ENCODE data around the gene BMP6.
"Not testable (repeated sequence)": the region's sequence is repeated elsewhere in the genome, so short reads cannot be mapped to it uniquely, and the experiment has no call there.

BMP6 gene

DNA sequence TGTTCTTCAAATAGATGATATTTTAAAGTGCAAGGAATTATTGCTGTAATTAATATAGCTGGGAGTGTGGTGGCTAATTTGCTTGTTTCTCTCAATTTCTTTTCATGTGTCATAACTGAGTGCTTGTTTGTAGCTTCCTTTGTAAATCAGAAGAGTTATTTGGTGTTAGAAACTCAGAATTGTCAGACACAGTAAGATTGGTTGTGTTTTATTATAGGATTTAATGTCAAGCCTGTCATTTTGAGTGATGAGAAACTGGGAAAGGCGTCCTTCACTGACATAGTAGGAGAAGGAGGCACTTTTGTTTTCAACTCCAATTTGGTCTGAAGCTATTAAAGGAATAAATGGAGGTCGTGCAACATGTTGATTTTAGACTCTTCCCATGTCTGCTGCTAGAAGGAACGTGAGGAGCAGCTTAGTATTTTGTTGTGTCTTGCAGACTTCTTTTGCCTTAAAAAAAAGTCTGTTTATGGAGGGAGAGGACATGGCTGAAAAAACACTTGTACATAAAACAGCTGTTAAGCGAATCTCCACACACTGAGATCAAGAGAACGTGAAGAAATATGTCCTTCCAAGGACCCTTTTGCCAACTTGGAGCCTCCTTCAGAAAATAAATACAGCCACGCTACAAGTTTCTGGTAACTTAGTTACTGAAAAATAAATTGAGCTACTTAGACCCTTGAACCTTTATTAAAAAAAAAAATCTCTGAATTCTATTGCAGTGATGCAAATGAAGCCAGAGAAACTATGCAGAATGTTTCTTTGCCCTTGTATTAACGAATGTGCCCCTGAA, 59.5 kb downstream of the BMP6 start:
- in situ Hi-C loops (cut with HindIII; ENCODE audit: low sequenced_read_pairs): no loop called here

DNA sequence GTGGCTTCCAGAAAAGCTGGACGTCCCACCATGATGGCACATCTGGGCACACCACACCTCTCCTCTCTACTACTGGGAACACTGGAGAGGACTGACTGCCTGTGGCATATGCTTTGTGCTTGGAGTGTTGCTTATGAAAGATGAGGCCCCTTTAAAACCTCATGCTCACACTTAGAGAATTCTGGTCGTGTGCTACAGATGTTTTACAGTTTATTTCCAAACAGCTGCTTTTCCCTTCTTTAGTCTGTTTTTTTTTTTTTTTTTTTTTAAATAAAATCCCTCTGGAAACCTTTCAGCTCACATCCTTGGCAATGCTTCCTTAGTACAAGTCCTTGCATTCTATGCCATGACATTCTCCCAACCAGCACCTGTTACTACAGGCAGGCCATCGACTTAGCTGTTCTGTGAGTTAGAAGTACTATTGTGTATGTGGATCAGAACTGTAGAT, 60.3 kb downstream of the BMP6 start:
- in situ Hi-C loops (cut with HindIII; ENCODE audit: low sequenced_read_pairs): no loop called here

DNA sequence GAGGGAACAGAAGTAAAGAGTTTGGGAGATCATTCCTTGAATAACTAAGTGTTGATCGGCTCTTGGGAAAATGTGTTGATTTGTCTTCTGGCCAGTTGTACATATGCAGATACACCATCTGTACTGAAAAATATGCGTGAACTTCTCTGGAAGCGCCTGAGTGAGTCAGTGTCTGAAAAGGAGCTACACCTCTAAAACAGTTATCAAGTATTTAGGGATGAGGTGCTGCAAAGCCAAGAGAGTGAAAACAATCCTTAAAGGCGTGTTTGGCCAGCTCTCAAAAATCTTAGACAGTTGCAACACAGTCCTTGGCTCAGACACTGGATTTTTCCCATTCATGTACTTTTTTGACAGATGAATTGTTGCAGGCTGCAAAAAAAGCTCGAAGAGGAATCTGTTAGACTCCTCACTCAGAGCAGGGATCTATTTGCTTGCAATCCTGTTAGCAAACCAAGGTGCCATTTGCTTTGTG, 61.3 kb downstream of the BMP6 start:
- in situ Hi-C loops (cut with HindIII; ENCODE audit: low sequenced_read_pairs): no loop called here

DNA sequence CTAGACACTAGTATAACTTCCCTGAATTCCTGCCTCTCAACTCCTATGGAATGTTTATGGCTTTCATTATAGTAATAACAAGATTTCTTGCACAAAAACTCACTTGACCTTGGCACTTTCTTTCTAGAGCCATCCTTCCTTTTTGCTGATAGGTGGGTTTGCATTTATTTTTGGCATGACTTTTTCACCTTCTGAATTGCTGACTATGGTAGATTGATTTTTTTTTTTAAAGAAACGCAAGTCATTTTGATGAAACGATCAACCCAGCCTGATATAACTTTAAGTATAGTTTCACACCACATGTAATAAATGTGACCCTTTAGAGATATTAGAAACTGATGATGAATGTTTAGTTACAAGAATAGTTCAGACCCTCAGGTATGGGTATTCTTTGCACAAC, 61.8 kb downstream of the BMP6 start:
- in situ Hi-C loops (cut with HindIII; ENCODE audit: low sequenced_read_pairs): no loop called here

DNA sequence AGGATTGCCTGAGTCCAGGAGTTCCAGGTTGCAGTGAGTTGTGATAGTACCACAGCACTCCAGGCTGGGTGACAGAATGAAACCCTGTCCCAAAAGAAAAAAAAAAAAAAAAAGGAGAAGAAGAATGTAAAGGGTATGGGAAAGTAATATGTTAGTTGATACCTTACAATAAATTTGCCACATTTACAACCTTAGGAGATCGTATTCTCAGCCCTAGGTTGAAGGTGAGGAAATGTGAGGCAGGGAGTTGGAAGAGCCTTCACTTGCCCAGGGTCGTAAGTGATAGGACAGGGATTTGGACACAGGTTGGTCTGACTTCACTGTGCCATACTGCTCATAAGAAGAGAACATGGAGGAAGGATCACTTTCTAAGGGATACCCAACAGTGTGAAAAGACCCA, 68.6 kb downstream of the BMP6 start:
- in situ Hi-C loops (cut with HindIII; ENCODE audit: low sequenced_read_pairs): no loop called here

DNA sequence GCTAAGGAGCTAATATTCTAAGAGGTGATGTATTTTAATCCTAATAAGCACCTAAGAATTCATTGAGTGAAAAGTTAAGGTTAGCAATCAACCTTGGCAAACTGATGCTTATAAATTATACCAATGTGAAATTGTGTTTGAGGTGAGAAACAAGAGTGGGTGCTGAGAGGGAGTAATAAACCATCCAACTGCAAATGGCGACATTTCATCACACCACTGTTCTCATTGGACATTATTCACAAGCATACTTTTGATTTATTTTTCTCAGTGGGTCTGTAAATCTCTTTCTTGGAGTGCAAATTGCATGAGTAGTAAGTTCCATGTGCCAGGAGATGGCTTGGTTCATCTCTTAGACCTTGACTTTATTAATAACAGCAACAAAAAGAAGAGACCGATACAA, 71.5 kb downstream of the BMP6 start:
- in situ Hi-C loops (cut with HindIII; ENCODE audit: low sequenced_read_pairs): no loop called here

DNA sequence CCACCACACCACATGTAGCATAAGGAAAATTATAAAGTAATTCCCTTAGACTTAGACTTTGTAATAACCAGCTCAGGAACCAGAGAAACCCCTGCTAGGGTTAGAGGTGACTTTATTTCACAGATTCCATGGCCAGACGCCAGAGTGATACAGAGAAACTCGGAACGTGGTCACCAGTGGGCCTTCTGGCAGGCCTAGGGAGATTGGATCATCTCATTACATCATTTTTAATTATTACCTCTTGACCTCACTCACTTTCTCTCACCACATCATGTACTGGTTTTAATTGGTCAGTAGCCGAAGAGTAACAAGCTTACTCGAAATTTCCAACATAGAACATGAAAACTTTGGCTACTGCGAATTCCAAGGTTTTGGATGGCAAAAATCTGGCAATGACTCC, 72.9 kb downstream of the BMP6 start:
- in situ Hi-C loops (cut with HindIII; ENCODE audit: low sequenced_read_pairs): no loop called here

DNA sequence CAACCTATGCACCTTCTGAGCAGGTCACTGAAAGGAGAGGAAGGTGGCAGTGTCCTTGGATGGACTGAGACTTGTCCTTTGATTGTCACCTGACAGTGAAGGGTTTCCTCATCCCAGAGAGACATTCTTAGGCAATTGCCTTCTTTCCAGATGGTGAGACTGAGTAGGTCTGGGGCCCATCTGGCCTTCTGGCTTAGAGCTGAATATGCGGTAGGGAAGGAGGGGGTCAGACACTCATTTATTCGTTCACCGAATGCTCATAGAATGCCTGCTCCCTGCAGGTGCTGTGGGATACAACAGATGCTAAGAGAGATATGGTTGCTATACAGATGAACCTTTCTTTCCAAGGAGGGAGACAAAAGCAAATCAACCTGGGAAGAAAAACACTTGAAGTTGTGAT, 76.8 kb downstream of the BMP6 start:
- in situ Hi-C loops (cut with HindIII; ENCODE audit: low sequenced_read_pairs): no loop called here

DNA sequence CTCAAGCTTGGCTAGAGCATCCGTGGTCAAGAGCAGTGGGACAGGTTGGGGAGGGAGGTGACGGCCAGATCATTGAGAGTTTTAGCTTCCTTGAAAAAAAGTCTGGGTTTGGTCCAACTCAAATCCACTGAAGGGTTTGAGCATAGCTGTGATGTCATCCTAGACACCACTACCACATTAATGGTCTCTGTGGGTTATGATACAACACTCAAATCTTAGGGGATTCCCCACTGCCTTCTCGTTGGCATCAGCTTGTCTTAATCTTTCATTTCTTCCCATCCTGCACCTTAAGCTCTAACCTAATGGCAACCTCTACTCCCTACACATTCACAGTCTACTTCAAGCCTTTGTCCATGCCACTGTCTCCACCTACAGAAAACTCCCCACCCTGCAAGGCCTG, 77.3 kb downstream of the BMP6 start:
- in situ Hi-C loops (cut with HindIII; ENCODE audit: low sequenced_read_pairs): no loop called here

DNA sequence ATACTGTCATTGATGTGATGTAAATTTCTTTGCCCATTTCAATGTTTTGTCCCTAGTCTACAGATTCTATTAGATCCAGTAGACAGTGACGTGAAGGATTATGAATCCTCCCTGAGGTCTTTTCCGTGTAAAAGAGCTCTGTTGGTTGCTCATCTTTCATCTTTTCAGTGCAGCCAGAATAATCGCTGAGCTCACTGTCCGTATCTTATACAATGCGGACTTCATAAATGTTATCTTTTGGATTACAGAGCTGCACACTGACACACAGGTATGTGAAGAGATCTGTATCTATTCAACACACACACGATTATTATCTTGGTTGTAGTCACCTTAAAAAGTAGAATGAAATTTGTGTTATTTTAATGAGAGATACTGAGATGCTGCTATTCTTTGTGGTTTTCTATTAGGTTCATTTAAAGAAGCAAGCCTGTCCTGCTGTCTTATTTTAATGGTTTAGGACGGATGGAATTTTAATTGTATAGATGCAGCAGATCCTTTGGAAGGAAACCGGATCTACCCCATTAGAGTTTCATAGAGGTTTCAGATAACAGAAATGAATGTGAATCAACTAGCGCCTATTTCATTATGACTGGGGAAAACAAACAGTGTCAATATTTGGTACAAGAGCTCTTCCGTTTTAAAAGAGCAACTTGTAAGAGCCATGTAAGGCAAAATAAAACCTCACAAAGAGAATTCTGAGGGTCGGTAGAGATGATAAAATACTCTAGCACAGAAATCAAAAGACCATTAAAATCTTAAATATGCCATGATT, 79.4 kb downstream of the BMP6 start:
- in situ Hi-C loops (cut with HindIII; ENCODE audit: low sequenced_read_pairs): no loop called here

DNA sequence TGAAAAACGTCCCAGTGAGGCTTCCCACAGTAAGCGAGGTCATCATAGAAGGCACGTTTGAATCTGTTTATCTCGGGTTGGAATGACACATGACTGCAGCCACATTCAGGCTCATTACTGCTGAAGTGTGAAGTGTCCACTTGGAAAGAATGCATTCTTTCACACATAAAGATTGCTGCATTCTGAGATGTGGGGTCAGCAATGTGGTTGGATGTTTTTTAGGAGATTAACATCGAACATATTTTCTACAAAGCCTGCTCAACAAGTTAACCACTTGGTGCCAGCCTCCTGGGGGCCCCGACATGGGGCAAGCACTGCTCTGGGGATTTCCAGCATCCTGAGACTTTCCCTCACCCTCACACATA, 79.9 kb downstream of the BMP6 start:
- in situ Hi-C loops (cut with HindIII; ENCODE audit: low sequenced_read_pairs): no loop called here

DNA sequence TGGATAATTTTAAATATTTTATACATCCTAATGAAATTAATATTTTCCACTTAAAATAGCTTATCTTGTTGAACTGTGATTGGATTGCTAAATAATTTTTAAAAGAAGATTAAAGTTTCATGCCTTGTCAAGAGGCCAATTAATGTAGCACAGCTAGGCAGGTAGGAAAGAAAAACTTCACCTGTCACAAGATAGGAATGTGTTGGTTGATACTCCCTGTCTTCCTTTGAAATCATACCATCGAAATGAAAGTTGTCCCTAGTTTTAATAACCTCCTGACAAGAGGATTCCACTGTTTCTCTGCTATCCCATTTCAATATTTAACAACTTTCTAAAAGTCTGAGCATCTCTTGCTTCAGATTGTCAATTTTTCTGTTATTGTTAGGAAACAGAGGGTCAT, 80.8 kb downstream of the BMP6 start:
- in situ Hi-C loops (cut with HindIII; ENCODE audit: low sequenced_read_pairs): no loop called here

DNA sequence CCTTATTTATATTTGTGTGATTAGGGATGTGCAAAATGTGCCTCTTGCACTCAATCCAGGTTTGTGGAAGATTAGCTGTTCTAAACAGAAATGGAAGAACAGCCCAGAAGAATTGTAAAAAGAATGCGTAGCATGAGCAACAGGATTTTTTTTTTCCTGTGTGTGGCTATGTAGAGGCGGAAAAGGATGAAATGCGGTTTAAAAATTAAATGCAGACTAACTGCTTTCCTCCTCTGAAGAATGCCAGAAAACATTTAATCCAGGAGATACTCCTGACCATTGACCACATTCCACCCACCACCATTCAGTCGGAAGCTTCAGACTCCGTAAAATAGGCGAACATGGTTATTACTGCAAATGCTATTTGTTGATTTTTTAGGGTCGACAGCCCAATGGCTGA, 83.4 kb downstream of the BMP6 start:
- in situ Hi-C loops (cut with HindIII; ENCODE audit: low sequenced_read_pairs): no loop called here

DNA sequence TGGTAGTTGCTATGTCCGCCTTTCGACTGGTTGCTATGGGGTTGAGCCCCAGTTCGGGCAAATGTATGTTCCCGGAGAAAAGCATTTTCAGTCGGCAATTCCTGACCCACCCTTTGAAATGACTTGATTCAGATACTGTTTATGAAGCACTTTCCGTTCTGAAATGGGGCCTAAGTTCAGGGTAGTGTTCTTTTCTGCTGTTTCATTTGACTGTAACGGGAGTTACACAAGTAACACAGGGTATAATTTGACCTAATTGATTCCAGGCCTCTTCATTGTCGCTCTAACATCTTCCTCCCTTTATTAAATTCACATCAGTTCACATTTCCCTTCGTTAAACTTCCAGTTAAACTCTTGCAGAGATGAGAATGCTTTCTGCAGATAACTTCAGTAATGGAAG, 85.5 kb downstream of the BMP6 start:
- in situ Hi-C loops (cut with HindIII; ENCODE audit: low sequenced_read_pairs): no loop called here

DNA sequence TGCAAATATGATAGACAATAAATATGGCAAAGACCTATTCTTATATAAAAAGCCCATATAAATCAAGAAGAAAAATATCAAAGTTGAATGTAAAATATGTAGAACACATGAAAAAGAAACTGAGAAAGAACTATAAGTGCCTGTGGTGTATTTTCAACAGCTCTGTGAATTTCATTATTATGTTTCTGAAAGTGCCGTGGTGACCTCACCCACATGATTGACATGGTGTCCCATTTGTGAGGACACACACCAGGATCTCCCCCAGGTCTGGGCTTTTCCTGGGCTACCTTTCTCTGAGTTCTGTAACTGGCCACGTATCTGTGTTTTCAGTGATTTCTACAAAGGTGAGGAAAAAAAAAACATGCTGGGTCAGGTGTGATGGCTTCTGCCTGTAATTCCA, 86.7 kb downstream of the BMP6 start:
- in situ Hi-C loops (cut with HindIII; ENCODE audit: low sequenced_read_pairs): no loop called here

DNA sequence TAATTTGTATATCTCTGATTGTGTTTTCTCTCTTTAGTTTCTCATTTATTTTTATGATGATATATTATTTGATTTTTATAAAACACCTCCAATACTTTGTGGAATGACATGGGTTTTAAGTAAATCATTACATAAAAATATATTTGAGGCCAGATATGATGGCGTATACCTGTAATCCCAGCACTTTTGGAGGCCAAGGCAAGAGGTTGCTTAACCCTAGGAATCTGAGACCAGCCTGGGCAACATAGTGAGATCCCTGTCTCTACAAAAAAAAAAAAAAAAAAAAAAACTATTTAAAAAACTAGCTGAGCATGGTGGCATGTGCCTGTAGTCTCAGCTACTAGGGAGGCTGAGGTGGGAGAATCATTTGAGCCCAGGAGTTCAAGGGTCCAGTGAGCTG, 87.3 kb downstream of the BMP6 start:
- in situ Hi-C loops (cut with HindIII; ENCODE audit: low sequenced_read_pairs): no loop called here

DNA sequence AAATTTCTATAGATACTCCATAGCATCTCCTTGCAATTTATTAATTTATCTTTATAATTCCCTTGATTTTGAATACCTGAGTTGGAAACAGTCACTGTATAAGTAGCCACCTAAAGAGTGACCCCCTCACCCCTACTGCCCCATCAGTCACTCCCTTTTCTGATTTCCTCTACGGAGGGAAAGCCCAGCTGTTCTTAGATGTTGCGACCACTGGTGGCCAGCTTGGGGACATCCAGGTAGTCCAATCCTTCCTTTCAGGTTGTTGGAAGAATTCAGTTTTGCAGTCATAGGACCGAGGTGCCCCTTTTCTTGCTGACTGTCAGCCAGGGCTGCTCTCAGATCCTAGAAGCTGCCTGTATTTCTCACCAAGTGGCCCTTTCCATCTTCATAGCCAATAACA, 87.8 kb downstream of the BMP6 start:
- in situ Hi-C loops (cut with HindIII; ENCODE audit: low sequenced_read_pairs): no loop called here

DNA sequence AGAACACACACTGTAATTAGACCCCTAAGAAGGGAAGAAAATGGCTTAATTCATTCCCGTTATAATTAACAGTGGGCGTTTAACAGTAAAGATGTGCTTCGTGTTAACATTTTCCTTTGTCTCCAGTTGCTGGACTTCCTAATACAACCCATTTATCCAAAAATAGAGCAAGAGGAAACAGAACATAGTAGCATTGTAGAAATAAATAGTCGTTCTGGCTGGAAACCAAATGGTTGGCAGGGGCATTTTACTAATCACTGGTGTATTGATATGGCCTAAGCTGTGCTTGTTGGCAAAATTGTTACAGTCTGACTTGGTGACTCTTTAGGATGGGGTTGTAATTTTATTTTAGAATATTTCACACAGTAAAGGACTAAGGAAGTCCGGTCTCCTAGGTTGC, 89.8 kb downstream of the BMP6 start:
- in situ Hi-C loops (cut with HindIII; ENCODE audit: low sequenced_read_pairs): no loop called here

DNA sequence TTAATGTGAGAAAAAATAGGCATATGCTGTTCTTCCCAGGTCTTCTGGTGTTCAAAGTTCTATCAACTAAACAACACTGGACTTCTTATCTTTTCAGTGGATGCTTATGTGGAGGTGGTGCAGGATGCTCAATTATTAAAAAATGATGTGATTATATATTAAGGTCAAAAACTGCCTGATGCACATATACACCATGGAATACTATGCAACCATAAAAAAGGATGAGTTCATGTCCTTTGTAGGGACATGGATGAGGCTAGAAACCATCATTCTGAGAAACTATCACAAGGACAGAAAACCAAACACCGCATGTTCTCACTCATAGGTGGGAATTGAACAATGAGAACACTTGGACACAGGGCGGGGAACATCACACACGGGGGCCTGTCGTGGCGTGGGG, 91.3 kb downstream of the BMP6 start:
- in situ Hi-C loops (cut with HindIII; ENCODE audit: low sequenced_read_pairs): not testable (repeated sequence)

DNA sequence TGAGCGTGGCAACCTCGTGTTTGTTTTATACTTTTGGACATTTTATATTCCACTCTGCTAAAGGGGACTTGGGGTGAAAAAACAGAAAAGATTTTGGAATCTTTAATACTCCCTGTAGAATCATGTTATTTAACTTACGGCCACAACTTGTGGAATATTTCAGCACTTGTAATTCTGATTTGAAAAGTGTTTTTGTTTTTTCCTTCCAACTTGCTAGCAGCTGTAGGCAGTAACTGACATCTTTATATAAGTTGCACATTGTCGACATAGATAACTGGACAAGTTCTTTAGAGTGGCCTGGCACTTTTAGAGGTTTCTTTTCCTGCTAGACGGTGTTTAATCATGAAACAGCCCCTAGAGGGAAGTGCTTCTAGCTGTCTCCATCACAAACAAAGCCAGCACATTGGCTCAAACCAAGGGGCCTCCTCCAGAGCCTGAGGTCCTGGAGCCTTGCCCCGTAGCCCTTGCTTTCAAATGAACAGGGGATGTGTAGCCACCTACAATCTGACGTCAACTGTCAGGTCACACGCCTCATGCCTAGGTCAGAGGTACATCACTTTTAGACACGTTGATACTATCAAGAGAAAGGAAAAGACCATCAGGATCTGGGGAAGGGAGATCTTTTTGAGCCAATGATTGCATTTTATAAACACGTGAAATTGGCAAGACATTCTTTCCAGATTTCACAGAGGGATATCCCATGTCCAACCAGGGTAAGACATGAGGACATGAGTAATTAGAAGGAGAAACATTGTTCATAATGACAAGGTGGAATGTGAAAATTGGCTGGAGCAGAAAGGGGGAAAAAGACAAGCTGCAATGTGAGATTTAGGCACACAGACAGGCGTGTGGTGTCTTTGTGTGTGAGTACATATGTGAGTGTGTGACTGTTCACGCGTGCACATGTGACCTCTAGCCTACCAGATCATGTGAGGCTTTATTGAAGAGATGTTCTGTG, 92.6 kb downstream of the BMP6 start:
- in situ Hi-C loops (cut with HindIII; ENCODE audit: low sequenced_read_pairs): no loop called here

DNA sequence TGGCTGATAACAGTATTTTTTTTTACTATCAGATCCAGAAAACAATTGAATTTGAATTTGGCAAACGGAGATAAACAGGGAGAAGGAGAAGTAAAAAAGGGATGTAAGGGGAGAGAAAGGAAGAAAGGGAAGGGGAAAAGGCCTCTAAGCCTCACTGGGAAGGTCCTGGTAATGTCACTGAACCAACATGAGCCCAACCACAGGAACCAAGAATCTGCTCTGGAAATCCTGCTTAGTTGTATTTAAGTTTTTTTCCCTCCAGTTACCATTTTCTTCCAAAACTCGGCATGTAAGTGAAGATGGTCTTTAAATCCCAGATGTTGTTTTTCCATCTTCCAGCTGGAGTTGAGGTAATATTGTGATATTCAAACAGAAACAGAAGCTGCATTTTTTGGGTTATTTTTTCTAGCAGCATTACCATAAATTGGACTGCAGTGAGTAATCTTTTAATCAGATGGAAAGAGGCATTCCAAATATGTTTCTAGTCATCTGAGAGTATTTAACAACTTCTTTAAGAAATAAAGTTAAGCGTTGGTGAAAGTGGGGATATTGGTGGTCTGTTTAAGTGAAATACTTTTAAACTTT, 93.6 kb downstream of the BMP6 start:
- in situ Hi-C loops (cut with HindIII; ENCODE audit: low sequenced_read_pairs): no loop called here
